ENCODE measurements around the gene TLL2. TPM values are rescaled to one million over a fixed set of nuclear protein-coding genes. Genes with fewer than 3 reads are reported as not detected.

TLL2 gene
- total RNA-seq, 4 donors from 2014 or later: 0.30 to 0.60 TPM; not detected in 2

GRCh38 chr10:96452494-96453153 is 61.1 kb downstream of the TLL2 start:
- Histone ChIP-seq H3K27ac (no peak overlapping the region), H3K36me3 (no peaks in the 10 kb centered on the region), H3K4me3 (no peak overlapping the region), H3K27me3 (peaks cover 27% of the 10 kb centered on the region), H3K9me3 (no peaks in the 10 kb centered on the region), H3K4me1 (no peaks in the 10 kb centered on the region)
- TF ChIP-seq POLR2A (IDR thresholded peaks at IDR 0.05) (no peak), EP300 (IDR thresholded peaks at IDR 0.05) (no peak), POLR2AphosphoS5 (IDR thresholded peaks at IDR 0.05) (no peak), CTCF (IDR thresholded peaks at IDR 0.05) (no peak)
- 32% methylated on average over 7 of the region's 7 CpGs for WGBS
- no peak for DNase-seq (ENCODE audit: low spot score in 2 of 2)

GRCh38 chr10:96450529-96451207 is 63.1 kb downstream of the TLL2 start:
- H3K27ac ChIP-seq: no peak overlapping the region
- 78% methylated on average over 12 of the region's 12 CpGs for WGBS
- no peak for TF ChIP-seq POLR2A (IDR thresholded peaks at IDR 0.05)
- TF ChIP-seq CTCF (IDR thresholded peaks at IDR 0.05): no peak
- TF ChIP-seq POLR2AphosphoS5 (IDR thresholded peaks at IDR 0.05): no peak
- TF ChIP-seq EP300 (IDR thresholded peaks at IDR 0.05): no peak
- H3K27me3 ChIP-seq: peaks cover 31% of the 10 kb centered on the region
- no peaks in the 10 kb centered on the region for H3K9me3 ChIP-seq
- H3K4me1 ChIP-seq: no peaks in the 10 kb centered on the region
- no peaks in the 10 kb centered on the region for H3K36me3 ChIP-seq
- DNase-seq (ENCODE audit: low spot score in 2 of 2): peak in 1 of 2 donors; percentile 53
- H3K4me3 ChIP-seq: no peak overlapping the region

- WGBS: 47% methylated on average over 4 of the region's 4 CpGs
- Histone ChIP-seq H3K9me3 (no peaks in the 10 kb centered on the region), H3K27me3 (peaks cover 31% of the 10 kb centered on the region), H3K4me1 (no peaks in the 10 kb centered on the region), H3K36me3 (no peaks in the 10 kb centered on the region), H3K4me3 (no peak overlapping the region), H3K27ac (no peak overlapping the region)
- no peak for DNase-seq (ENCODE audit: low spot score in 2 of 2)
- TF ChIP-seq CTCF (IDR thresholded peaks at IDR 0.05) (no peak), POLR2AphosphoS5 (IDR thresholded peaks at IDR 0.05) (no peak), EP300 (IDR thresholded peaks at IDR 0.05) (no peak), POLR2A (IDR thresholded peaks at IDR 0.05) (no peak)
These were observed 65.2 kb downstream of the TLL2 start for GRCh38 chr10:96448558-96448957.

- H3K9me3 ChIP-seq: no peaks in the 10 kb centered on the region
- DNase-seq (ENCODE audit: low spot score in 2 of 2): peak in 1 of 2 donors; percentile 71
- WGBS: 76% methylated on average over 15 of the region's 15 CpGs
- TF ChIP-seq POLR2A (IDR thresholded peaks at IDR 0.05): no peak
- TF ChIP-seq CTCF (IDR thresholded peaks at IDR 0.05): no peak
- TF ChIP-seq EP300 (IDR thresholded peaks at IDR 0.05): no peak
- TF ChIP-seq POLR2AphosphoS5 (IDR thresholded peaks at IDR 0.05): no peak
- peaks cover 30% of the 10 kb centered on the region for H3K27me3 ChIP-seq
- H3K4me1 ChIP-seq: no peaks in the 10 kb centered on the region
- no peak overlapping the region for H3K4me3 ChIP-seq
- H3K27ac ChIP-seq: no peak overlapping the region
- H3K36me3 ChIP-seq: no peaks in the 10 kb centered on the region
These were observed 65.7 kb downstream of the TLL2 start for GRCh38 chr10:96448021-96448457.

- no peak for DNase-seq (ENCODE audit: low spot score in 2 of 2)
- peaks cover 28% of the 10 kb centered on the region for H3K27me3 ChIP-seq
- no peaks in the 10 kb centered on the region for H3K9me3 ChIP-seq
- TF ChIP-seq POLR2A (IDR thresholded peaks at IDR 0.05): no peak
- no peak for TF ChIP-seq EP300 (IDR thresholded peaks at IDR 0.05)
- TF ChIP-seq CTCF (IDR thresholded peaks at IDR 0.05): no peak
- no peak overlapping the region for H3K4me3 ChIP-seq
- H3K36me3 ChIP-seq: no peaks in the 10 kb centered on the region
- H3K27ac ChIP-seq: no peak overlapping the region
- H3K4me1 ChIP-seq: no peaks in the 10 kb centered on the region
- 73% methylated on average over 10 of the region's 10 CpGs for WGBS
These were observed 66.6 kb downstream of the TLL2 start for GRCh38 chr10:96446966-96447596.
